ENCODE measurements around the gene TMEM151B. TPM values are rescaled to one million over a fixed set of nuclear protein-coding genes. Genes with fewer than 3 reads are reported as not detected.
A peak's percentile ranks its signal among the peaks of the same experiment; 100 is the strongest.

TMEM151B gene
- total and polyA plus RNA-seq, 2 of the 13 experiments (the other 11 are each of a cell fraction or from before 2014, with no cell fraction given), result not detected

GRCh38 chr6:44247338-44248302 is 22.6 kb upstream of the TMEM151B start (continued):
- peak; percentile 81 for TF ChIP-seq PRDM10 (CRISPR knock-in tag; IDR thresholded peaks at IDR 0.05; ENCODE audit: low read depth)
- TF ChIP-seq SATB2 (CRISPR knock-in tag; IDR thresholded peaks at IDR 0.05), result no peak; the same call in 1 of the 2 replicates
- TF ChIP-seq ZNF143 (CRISPR knock-in tag; IDR thresholded peaks at IDR 0.05), result no peak
- TF ChIP-seq EEA1 (CRISPR knock-in tag; IDR thresholded peaks at IDR 0.05; ENCODE audit: borderline replicate concordance), result no peak
- TF ChIP-seq, protein P1, sequence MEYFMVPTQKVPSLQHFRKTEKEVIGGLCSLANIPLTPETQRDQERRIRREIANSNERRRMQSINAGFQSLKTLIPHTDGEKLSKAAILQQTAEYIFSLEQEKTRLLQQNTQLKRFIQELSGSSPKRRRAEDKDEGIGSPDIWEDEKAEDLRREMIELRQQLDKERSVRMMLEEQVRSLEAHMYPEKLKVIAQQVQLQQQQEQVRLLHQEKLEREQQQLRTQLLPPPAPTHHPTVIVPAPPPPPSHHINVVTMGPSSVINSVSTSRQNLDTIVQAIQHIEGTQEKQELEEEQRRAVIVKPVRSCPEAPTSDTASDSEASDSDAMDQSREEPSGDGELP (IDR thresholded peaks at IDR 0.05; ENCODE audit: borderline replicate concordance, low read depth), result no peak
- no peak for TF ChIP-seq ZFP82 (CRISPR knock-in tag; IDR thresholded peaks at IDR 0.05; ENCODE audit: borderline replicate concordance)
- TF ChIP-seq ZNF746 (CRISPR knock-in tag; IDR thresholded peaks at IDR 0.05), result no peak
- TF ChIP-seq ZNF678 (CRISPR knock-in tag; IDR thresholded peaks at IDR 0.05), result 0 out of 2 replicates have a peak, but pooled peaks have one; percentile 14
- TF ChIP-seq, protein P2, sequence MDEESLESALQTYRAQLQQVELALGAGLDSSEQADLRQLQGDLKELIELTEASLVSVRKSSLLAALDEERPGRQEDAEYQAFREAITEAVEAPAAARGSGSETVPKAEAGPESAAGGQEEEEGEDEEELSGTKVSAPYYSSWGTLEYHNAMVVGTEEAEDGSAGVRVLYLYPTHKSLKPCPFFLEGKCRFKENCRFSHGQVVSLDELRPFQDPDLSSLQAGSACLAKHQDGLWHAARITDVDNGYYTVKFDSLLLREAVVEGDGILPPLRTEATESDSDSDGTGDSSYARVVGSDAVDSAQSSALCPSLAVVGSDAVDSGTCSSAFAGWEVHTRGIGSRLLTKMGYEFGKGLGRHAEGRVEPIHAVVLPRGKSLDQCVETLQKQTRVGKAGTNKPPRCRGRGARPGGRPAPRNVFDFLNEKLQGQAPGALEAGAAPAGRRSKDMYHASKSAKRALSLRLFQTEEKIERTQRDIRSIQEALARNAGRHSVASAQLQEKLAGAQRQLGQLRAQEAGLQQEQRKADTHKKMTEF (CRISPR knock-in tag; IDR thresholded peaks at IDR 0.05), result peak; percentile 45; the same call in 1 of the 2 replicates
- peak; percentile 91; the same call in 1 of the 2 replicates for TF ChIP-seq GABPB1 (CRISPR knock-in tag; IDR thresholded peaks at IDR 0.05)
- no peak for TF ChIP-seq ZNF326 (CRISPR knock-in tag; IDR thresholded peaks at IDR 0.05; ENCODE audit: borderline replicate concordance)
- TF ChIP-seq KLF12 (CRISPR knock-in tag; IDR thresholded peaks at IDR 0.05; ENCODE audit: borderline replicate concordance), result peak; percentile 23; the same call in 1 of the 2 replicates
- no peak for TF ChIP-seq ZNF652 (CRISPR knock-in tag; IDR thresholded peaks at IDR 0.05; ENCODE audit: borderline replicate concordance, low read depth)
- TF ChIP-seq TAF15 (IDR thresholded peaks at IDR 0.05; ENCODE audit: low read depth, low read length, poor library complexity, severe bottlenecking), result peak; percentile 51
- TF ChIP-seq, protein P3, sequence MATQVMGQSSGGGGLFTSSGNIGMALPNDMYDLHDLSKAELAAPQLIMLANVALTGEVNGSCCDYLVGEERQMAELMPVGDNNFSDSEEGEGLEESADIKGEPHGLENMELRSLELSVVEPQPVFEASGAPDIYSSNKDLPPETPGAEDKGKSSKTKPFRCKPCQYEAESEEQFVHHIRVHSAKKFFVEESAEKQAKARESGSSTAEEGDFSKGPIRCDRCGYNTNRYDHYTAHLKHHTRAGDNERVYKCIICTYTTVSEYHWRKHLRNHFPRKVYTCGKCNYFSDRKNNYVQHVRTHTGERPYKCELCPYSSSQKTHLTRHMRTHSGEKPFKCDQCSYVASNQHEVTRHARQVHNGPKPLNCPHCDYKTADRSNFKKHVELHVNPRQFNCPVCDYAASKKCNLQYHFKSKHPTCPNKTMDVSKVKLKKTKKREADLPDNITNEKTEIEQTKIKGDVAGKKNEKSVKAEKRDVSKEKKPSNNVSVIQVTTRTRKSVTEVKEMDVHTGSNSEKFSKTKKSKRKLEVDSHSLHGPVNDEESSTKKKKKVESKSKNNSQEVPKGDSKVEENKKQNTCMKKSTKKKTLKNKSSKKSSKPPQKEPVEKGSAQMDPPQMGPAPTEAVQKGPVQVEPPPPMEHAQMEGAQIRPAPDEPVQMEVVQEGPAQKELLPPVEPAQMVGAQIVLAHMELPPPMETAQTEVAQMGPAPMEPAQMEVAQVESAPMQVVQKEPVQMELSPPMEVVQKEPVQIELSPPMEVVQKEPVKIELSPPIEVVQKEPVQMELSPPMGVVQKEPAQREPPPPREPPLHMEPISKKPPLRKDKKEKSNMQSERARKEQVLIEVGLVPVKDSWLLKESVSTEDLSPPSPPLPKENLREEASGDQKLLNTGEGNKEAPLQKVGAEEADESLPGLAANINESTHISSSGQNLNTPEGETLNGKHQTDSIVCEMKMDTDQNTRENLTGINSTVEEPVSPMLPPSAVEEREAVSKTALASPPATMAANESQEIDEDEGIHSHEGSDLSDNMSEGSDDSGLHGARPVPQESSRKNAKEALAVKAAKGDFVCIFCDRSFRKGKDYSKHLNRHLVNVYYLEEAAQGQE (IDR thresholded peaks at IDR 0.05; ENCODE audit: borderline replicate concordance in 1 of 2, low read depth in 1 of 2, low read length in 2 of 2), result no peak
- TF ChIP-seq GATAD1 (CRISPR knock-in tag; IDR thresholded peaks at IDR 0.05), result no peak; the same call in 1 of the 2 replicates

Data from HepG2 (cell line).